Right hindlimb (tissue), 1 donor: ENCODE data around the gene MEN1.
A peak's percentile ranks its signal among the peaks of the same experiment; 100 is the strongest.

Experiments used
- DNase-seq: peaks from one replicate; pipeline ENCODE4 v3.0.0-alpha.2; 2018

The MEN1 gene

DNA sequence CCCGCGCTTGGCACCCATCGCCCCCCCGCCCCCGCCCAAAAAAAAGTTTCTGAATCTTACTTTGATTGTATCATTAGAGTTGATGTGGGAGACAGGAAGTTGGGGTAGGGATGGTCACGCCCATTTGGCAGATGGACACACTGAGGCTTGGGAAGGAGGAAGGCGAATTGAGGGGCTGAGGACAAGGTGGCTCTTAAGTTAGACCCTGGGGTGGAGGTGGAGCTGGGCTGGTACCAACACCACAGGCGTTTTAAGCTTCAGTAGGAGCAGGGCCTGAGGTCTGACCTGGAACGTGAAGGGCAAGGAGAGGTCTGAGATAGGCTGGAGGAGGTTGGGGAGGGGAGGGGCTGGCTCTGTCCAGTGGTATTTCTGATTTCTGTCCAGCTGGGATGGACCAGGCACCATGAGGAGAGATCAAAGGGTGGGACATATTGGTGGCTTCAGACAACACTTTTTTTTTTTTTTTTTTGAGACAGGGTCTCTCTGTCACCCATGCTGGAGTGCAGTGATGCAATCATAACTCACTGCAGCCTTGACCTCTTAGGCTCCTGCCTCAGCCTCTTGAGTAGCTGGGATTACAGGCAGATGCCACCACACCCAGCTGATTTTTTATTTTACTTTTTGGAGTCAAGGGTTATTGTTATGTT is 34.9 kb upstream of the MEN1 start:
- no peak for DNase-seq

DNA sequence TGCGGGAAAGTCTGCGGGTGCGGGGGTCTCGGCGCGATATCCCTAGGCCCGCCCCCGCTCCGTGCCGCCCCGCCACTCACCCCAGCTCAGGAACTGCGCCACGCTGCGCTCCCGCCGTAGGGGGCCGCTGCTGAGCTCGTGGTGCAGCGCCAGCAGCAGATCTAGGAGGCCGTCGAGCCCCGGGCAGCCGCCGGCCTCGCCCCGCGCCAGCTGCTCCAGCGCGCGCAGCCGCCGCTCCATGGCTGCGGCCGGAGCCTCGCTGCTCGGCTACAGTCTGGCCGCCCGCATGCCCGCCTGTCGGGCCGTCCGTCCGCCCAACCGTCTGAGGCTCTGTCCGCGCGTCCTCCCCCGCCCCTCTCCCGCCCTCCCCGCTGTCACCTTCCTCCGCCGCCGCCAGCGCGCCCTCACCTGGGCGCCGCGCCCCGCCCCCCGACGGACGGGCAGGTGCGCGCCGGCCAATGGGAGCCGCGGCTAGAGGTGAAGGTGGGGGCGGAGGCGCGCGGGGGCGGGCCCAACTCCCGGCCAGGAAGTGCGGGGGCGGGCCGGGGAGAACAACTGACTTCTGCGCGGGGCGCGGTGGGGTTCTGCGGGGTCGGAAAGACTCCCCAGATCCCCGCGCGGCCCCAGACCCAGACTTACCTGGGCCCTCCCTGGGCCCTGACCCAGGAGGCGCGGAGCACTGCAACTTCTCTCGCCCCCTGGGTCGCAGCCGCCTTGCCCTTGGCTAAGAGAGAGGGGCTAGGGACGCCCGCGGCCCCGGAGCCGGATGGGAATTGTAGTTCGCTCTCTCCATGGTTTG is 34.2 kb upstream of the MEN1 start, which contains the start of gene CDC42BPG:
Gene CDC42BPG (minus strand): TSS at position 324 of the 799 bp plus-strand sequence. CDS start 84 bp downstream, at position 240.
- DNase-seq = peak; percentile 76

DNA sequence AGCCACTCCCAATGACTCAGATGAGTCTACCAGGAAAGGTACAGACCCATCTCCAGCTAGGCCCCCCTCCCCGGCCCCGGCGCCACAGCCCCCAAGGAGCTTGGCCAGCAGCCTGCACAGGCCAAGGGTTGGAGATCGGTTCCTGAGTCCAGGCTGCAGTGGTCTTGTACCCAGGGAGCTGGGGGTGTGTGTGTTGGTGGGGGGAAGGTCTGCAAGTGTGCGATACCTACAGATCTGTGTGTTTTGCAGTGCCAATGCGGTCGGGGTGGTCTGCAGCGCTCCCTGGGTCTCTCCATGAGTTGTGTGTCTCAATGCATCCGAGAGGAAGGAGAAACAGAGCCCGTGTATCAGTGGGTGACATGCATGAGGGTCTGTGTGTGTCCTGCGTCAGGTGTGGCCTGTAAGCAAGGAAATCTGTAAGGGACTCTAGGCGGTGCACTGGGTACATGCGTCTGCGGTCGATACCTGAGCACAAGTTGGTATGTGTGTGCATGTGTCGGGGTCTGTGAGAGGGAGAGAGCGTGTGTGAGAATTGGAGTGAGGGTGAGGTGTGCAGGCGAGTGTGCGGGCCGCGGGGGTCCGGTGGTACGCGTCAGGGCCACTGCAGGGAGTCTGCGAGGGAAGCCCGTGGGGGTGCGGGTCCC is 33.5 kb upstream of the MEN1 start:
- no peak for DNase-seq

DNA sequence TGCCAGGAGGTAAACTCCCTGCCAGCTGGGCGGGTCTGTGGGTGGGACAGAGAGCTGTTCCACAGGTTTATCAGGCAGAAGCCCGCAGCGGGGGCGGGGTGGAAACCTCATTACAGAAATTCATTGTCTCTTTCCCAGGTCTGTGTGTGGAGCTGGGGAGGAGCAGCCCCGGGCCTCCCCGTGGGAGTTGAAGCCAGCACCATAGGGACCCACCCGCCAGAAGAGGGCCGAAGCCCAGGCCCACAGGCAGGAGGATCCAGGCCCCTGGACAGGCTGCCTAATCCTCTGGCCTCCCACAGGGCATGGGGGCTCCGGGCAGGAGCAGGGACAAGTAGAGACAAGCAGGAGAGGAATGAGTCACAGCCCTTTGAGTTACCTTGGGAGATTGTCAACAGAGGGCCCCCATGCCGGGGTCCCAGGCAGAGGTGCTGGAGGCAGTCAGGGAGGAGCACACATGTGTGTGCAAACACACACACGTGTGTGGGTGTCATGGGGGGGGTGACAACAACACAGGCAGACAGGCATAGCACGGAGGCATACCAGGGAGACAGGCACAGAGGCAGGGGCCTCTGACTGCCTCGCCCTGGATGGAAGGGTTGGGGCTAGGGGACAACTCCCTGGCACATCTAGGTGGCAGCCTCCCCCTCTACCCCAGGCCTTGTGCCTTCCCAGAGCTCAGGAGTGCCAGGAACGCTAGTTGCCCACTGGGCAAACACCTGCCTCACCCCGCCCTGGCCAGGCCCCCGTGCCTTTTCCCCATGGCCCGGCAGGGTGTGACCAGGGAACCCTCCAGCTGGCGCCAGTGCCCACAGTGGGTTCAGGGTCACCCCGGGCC is 32.7 kb upstream of the MEN1 start:
- DNase-seq = no peak

DNA sequence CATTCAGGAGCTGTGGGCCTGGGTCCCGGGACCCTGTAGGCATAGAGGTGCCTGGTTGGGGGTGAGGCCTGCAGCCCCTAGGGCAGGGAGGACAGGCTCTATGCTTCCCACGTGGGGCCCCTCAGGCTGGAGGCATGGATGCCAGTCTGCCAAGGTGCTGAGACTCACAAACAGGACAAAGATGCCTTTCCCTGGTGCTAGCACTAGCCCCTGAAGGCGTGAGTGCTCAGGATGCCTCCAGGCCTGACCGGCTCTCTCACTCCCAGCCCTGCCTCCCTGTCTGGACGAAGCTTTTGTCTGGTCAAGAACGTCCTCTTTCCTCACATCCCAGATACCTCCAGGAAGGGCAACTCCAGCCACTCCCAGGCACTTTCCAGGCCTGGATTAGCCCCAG is 32.0 kb upstream of the MEN1 start:
- no peak for DNase-seq

DNA sequence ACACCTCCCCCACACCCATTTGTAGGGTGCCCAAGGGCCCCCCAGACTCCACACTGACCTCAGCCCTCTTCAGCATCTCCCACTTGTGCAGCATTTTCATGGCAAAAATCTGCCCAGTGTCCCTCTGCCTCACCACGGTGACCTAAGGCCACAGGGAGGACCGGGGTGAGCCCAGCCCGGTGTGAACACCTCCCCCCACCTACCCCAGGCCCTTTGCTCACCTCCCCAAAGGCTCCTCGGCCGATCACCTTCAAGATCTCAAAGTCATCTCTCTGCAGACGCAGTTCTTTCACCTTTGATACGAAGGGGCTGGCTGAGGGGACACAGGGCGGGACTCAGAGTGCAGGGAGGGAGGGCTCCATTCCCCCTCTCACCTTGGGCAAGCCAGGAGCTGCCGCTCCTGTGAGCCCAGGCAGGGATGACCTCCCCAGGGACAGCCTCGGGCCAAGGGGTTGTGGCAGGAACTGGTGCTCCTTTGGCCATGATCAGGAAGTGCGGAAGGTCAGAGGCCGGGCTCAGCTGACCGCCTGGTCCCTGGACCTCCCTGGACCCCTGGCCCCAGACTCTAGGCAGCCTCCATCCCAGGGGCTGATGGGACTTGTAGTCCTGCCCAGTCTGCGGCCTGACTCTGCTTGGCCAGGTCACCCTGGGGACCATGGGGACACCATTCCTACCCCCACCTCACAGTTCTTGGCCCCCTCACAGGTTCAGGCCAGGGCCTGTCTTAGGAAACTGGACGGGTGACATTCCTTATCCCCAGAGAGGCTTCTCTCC is 31.4 kb upstream of the MEN1 start:
- DNase-seq = no peak

DNA sequence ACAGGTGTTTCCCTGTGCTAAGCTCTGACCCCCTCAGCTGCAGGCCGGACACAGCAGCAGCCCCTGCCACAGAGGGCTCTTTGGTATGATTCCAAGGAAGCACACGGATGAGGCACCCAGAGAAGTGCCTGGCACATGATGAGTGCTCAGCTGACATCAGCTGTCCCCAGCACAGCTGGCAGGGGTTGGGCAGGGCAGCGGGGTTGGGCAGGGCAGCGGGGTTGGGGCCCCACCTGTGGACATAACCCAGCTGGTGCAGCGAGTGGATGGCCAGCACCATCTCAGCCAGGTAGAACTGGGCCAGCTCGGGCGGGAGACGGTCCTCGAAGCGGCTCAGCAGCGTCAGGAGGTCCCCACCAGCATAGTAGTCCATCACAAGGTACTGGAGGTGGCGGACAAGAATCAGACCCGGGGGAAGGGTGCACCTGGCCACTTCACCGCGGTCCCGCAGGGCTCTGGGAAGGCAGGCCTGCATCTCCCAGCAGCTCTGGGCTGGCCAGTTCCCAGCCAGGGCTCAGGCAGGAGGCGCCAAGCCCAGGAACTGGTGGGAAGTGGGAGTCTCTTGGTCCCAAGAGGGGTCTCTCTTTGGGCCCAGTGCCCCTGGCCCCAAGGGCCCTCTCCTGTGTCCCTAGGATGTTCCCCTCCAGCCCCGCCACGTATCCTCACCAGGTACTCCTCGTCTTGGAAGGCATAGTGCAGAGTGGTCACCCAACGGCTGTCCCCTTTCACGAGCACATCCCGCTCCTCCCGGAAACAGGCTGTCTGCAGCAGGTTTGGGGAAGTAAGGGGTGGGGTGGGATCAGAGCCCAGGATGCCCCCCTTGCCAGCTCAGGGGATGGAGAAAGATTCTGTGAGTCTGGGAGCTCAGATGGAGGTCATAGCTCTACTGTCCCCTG is 29.8 kb upstream of the MEN1 start:
- no peak for DNase-seq

DNA sequence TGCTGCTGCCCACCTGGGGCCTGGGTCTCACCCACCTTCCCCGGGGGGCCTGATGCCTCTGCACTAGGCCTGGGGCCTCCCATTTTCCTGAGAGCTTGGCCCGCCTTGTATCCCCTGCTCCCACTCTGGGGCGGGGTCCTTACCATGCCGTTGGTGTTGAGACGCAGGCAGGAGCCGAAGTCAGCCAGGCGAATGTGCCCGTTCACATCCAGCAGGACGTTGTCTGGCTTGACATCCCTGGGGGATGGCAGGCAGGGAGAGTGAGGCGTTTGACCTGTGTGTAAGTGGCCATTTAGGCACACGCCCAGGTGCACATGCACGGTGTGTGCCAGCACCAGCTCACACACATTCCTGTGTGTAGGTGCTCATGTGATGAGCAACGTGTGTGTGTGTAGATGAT is 29.0 kb upstream of the MEN1 start:
- no peak for DNase-seq

DNA sequence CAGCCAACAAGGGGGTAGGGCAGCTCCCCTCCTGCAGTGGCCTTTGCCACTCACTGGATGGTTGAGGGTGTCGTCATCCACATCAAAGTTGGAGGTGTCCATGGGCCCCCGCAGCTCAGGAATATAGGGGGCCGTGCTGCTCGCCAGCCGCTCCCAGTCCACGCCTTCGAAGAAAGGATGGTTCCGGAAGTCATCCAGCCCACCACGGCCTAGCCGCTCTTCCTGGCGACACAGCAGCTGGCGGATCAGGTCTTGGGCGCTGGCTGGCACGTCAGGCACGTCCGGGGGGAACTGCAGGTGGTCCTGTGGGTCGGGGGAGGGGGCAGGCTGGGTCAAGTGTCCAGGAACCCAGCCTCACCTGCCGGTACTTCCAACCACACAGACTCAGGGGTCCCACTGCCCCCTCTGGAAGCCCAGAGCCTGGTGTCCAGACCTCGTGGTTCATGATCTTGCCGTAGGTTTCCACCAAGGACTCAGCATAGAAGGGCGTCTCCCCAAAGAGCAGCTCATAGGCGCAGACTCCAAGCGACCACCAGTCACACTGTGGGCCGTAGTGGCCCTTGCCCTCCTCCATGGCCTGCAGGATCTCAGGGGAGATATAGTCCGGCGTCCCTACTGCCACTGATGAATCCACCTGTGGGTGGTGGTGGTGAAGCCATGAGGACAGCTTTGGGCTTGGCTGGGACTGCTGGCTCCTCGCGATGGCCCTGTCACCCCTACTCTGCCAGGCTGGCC is 28.4 kb upstream of the MEN1 start:
- DNase-seq = no peak

DNA sequence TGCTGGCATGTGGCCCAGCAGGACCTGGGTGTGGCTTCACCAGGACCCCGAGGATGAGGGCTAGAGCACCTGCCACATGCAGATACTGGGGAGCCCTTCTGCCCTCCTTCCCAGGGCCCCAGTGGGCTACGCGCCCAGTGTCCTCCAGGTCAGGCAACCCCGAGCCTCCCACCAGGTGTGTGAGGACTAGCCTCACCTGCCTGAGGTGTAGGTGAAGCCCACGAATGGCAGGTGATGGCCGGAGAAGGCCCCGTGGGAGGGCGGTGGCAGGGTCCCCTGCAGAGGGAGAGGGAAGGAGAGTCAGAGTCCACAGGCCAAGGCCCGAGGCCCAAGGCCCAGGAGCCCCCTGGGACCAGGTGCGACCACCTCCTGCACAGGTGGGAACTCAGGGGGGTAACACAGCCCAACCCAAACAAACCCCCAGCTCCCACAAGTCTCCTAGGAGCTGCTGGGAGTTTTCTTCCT is 27.6 kb upstream of the MEN1 start:
- DNase-seq = no peak

DNA sequence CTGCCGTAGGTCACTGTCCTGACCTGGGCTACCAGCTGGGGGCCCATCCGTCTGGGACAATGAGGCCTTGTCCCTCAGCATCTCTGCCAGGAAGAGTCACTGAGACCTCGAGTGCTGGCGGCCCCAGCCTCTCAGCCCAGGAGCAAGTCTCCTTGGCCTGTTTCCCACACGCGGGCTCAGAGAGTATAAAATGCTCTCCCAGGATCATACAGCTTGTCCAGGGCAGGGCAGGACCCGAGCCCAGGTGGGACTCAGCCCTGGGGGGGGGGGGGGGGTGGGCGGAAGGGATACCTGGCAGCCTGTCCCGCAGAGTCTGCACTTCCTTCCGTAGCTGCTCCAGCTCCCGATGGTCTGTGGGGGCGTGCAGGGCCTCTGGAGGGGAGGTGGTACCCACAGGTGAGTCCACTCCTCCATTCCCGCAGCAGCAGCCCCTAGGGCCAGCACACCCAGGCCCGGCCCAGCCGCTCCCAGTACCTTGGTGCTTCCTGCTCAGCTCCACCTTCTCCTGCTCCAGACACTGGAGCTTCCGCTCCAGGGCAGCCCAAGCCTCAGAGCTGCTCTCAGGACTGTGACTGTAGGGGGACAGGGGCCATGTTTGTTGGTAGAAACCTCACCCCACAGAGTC is 26.2 kb upstream of the MEN1 start:
- no peak for DNase-seq

DNA sequence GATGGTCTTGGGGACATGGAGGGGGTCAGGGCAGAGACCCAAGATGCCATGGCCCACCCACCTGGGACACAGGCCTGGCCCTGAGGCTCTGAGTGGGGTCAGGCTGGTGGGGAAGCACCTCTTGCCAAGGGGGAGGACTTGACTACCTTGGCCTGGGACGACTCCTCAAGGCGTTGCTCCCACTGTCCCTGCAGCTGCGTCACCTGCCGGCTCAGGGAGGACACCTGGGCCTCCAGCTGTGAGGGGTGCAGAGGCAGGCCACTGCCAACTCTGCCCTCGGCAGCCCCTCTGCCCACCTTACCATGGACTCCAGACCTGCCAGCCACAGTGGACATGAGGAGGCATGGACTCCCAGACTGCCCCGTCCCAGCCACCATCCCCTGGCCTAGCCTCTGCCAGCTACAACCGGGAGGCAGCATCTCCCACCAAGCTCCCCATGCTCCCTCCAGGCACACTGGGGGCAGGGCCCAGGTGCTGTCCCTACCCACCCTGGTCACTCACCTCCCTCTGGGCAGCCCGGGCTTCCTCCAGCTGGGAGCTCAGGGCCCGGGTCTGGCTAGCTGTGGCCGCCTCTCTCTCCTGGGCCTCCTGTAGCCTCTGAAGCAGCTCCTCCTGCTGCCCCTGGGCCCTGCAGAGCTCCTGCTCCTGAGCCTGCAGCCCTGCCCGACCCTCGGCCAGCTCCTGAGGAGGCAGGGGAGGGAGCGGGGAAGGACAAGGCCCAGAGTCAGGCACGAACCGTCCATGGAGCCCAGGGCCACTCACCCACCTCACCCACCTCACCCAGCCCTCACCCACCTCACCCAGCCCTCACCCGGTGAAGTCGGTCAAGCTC is 25.5 kb upstream of the MEN1 start:
- no peak for DNase-seq

DNA sequence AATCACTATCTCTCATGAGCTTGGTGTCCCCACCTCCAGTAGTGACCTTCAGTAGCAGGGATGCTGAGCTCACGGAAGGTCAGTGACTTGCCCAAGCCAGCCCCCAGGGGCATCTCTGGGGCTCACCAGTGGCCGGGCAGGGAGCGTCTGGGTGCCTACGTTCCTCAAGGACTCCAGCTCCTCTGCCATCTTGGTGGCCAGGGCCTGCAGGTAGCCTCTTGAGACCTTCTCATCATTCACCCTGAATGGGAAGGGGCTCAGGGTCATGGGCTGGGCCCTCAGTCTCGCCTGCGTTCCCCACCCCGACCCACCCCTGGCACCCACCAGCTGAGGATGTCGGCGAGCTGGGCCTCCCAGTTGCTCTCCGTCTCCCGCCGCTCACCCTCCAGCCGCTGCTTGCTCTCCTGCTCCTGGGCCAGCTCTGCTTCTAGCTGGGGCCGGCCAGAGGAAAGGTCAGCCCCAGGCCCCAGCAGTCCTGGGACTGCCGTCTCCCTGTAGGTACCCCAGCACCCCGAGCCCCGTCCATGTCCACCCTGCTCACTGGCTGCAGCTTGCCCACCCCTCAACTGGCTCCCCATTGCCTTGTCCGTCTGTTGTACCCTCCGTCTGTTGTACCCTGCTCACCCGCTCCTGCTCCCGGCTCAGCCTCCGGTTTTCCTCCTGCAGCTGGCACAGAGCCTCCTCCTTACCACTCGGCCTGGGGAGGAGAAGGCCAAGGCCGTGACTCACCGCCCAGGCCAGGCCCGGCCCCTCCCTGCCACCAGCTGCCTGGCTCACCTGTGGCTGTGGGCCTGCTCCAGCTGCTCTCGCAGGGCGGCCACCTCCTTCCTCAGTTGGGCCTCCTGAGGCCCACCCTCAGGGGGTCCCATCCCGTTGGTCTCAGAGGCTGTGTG is 24.6 kb upstream of the MEN1 start:
- DNase-seq = no peak

DNA sequence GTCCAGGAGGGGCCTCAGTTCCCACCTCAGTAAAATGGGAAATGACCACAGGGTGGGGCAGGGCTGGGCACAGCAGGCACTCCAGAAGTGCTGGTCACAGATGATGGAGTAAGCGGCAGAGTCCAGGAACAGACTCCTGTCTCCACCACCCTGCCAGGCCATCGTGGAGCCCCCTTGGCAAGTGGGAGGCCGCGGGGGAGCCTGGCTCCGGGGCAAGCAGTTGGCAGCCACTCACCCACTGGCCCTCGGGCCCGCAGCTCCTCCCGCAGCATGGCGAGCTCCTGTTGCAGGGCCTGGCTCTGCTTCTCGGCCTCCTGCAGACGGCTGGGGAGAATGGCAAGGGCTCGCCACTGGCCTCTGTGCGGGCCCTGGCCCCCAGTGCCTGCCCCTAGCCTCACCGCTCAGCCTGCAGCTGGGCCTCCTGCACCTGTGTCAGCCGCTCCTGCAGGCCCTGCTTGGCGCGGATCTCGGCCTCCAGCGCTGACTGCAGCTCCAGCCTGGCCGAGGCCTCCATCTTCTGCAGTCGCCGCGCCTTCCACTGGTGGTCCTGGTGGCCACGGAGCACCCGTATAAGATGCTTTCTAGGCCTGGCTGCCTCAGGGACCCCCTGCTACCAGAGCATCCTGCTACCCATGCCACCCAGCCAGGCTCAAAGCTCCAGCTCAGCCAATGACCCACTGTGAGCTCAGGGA is 23.8 kb upstream of the MEN1 start:
- no peak for DNase-seq

DNA sequence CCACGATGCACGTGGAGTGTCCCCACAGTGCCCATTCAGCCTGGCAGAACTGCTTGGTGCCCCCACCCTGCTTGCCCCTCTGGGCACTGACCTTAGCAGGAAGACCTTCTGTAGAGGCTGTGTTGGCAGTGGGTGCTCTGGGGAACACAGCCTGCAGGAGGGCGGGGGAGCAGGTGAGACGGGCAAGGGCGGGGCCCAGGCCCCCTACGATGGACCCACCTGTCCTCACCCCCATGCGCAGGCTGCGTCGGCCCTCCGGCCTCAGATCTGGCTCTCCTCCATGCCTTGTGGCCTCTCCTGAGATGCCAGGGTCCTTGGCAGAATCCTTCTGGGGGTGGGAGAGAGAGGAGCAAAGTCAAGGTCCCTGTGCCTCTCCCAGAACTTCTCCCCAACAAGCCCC is 23.2 kb upstream of the MEN1 start:
- DNase-seq = no peak

DNA sequence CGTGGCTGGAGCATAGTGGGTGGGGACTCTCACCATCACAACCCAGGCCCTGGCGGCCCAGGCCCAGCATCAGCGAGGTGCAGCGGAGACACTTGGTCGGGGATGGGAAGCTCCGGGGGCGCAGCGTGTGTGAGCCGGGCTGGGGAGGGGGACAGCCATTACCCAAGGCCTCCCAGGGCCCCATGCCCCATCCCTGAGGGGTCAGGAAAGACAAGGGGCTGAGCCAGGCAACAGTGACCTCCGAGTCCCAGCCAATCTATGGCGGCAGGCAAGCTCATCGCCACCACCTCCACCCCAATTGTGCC is 22.8 kb upstream of the MEN1 start:
- DNase-seq = no peak

DNA sequence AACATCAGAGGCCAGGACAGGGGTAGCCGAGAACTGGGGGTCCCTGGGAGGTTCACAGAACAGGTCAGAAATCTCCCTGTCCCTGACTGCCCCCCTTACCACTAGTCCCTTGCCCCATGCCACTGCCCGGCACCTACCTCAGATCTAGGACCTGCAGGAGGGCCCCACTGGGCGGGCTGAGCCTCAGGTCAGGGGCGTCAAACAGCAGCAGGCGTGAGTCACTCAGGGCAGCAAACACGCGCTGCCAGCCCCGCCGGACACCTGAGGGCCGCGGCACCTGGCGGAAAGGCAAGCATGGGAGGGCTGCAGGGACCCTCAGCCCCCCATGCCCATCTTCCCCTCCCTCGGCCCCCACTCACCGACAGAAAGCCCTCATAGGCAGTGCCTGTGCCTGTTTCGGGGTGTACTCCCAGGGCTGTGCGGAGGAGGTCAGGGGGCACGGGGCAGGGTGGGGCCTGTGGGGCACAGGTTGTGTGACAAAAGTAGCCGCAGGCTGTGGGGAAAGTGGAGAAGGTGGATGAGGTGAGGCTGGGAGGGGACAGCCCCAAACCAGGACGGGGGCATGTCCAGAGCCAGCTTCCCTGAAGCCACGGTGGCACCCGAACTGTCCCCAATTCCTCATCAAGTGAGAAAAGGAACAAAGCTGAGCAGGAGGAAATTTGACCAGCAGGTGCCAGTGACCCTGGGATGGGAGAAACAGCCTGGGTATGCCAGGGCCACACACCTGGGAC is 22.3 kb upstream of the MEN1 start:
- no peak for DNase-seq
